ENCODE data around the gene SPACA7. TPM values are rescaled to one million over a fixed set of nuclear protein-coding genes. Genes with fewer than 3 reads are reported as not detected.

Gene SPACA7
- total and polyA plus RNA-seq, 4 donors = not detected

GRCh38 chr13:112473818-112474217 lies 97.7 kb downstream of the SPACA7 start:
- WGBS = 52% methylated on average over 5 of the region's 5 CpGs
- no peaks in the 10 kb centered on the region for H3K9me3 ChIP-seq (ENCODE audit: control insufficient read depth in 4 of 4, low read length in 3 of 4)
- no peaks in the 10 kb centered on the region for H3K36me3 ChIP-seq (ENCODE audit: control insufficient read depth in 4 of 4, insufficient read depth in 3 of 4, low read depth in 1 of 4, low read length in 3 of 4)
- H3K4me3 ChIP-seq (ENCODE audit: low read depth in 1 of 3, low read length in 3 of 3) = no peak overlapping the region
- DNase-seq (ENCODE audit: low spot score) = no peak
- peak overlapping the region; percentile 17 to 59 for H3K27ac ChIP-seq (ENCODE audit: low read depth in 1 of 2, low read length in 2 of 2)
- TF ChIP-seq FOXA2 (IDR thresholded peaks at IDR 0.05) = no peak
- TF ChIP-seq YY1 (IDR thresholded peaks at IDR 0.05) = peak; percentile 34
- peak in 1 of 2 donors; percentile 53 for TF ChIP-seq HNF4A (conservative IDR thresholded peaks at IDR 0.05)
- TF ChIP-seq RXRA (IDR thresholded peaks at IDR 0.05) = peak in 1 of 2 donors; percentile 71
- TF ChIP-seq CTCF (IDR thresholded peaks at IDR 0.05; ENCODE audit: low read depth, low read length, missing input control) = peak; percentile 50
- peak in 1 of 2 donors; percentile 23 for TF ChIP-seq JUND (IDR thresholded peaks at IDR 0.05)
- peak in 1 of 2 donors; percentile 48 for TF ChIP-seq RAD21 (IDR thresholded peaks at IDR 0.05)
- peak; percentile 47 for TF ChIP-seq FOXA1 (IDR thresholded peaks at IDR 0.05)
- peak in 1 of 2 donors; percentile 68 for TF ChIP-seq GABPA (IDR thresholded peaks at IDR 0.05 in 1 of 2, conservative IDR thresholded peaks at IDR 0.05 in 1 of 2)
- no peak for TF ChIP-seq REST (IDR thresholded peaks at IDR 0.05)
- no peak overlapping the region for H3K9ac ChIP-seq (ENCODE audit: low read depth in 1 of 2, low read length in 2 of 2)
- H3K27me3 ChIP-seq (ENCODE audit: control insufficient read depth in 4 of 4, insufficient read depth in 4 of 4, low read length in 3 of 4) = no peaks in the 10 kb centered on the region
- peaks cover 2 to 21% (median 12%) of the 10 kb centered on the region in 4 donors for H3K4me1 ChIP-seq (ENCODE audit: control insufficient read depth in 4 of 4, insufficient read depth in 4 of 4, low read length in 3 of 4)

DNA sequence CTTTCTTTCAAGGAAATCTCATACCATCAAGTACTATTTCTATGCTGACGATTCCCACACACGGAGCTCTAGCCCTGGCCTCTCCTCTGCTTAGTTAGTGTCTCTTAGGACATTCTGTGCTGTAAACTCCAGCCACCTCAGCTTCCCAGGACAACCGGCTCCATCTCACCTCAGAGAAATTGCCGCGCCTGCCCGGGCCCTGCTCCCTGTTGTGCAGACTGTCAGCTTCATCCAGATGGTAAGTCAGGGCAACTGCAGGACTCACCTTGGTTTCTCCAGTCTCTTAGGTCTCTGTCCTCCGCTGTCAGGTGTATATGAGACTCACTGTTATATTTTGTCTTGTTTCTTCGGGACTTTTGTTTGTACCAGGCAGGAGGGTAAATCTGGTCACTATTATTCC lies 98.7 kb downstream of the SPACA7 start:
- Histone ChIP-seq H3K36me3 (ENCODE audit: control insufficient read depth in 4 of 4, insufficient read depth in 3 of 4, low read depth in 1 of 4, low read length in 3 of 4) (no peaks in the 10 kb centered on the region), H3K27ac (ENCODE audit: low read depth in 1 of 2, low read length in 2 of 2) (peak overlapping the region; percentile 17 to 59), H3K9me3 (ENCODE audit: control insufficient read depth in 4 of 4, low read length in 3 of 4) (no peaks in the 10 kb centered on the region), H3K9ac (ENCODE audit: low read depth in 1 of 2, low read length in 2 of 2) (peak overlapping the region in 1 of 2 donors; percentile 71), H3K4me3 (ENCODE audit: low read depth in 1 of 3, low read length in 3 of 3) (peak overlapping the region in 2 of 3 donors; percentile 41), H3K4me1 (ENCODE audit: control insufficient read depth in 4 of 4, insufficient read depth in 4 of 4, low read length in 3 of 4) (peaks cover 2 to 21% (median 12%) of the 10 kb centered on the region in 4 donors), H3K27me3 (ENCODE audit: control insufficient read depth in 4 of 4, insufficient read depth in 4 of 4, low read length in 3 of 4) (no peaks in the 10 kb centered on the region)
- WGBS = 59% methylated on average over 8 of the region's 8 CpGs
- TF ChIP-seq EGR1 (IDR thresholded peaks at IDR 0.05; ENCODE audit: low read depth in 2 of 2) (no peak), CTCF (IDR thresholded peaks at IDR 0.05; ENCODE audit: low read depth, low read length, missing input control) (no peak), NR2F2 (IDR thresholded peaks at IDR 0.05) (no peak), TAF1 (conservative IDR thresholded peaks at IDR 0.05) (no peak), RAD21 (IDR thresholded peaks at IDR 0.05) (no peak), RXRA (IDR thresholded peaks at IDR 0.05) (no peak), FOXA1 (IDR thresholded peaks at IDR 0.05) (no peak), JUND (IDR thresholded peaks at IDR 0.05) (no peak), FOXA2 (IDR thresholded peaks at IDR 0.05) (no peak), SP1 (IDR thresholded peaks at IDR 0.05) (no peak), YY1 (IDR thresholded peaks at IDR 0.05) (no peak), HNF4G (IDR thresholded peaks at IDR 0.05) (no peak), GABPA (IDR thresholded peaks at IDR 0.05 in 1 of 2, conservative IDR thresholded peaks at IDR 0.05 in 1 of 2) (no peak), MAX (IDR thresholded peaks at IDR 0.05) (no peak), HNF4A (conservative IDR thresholded peaks at IDR 0.05) (no peak), REST (IDR thresholded peaks at IDR 0.05) (no peak)
- TF ChIP-seq, protein P1, sequence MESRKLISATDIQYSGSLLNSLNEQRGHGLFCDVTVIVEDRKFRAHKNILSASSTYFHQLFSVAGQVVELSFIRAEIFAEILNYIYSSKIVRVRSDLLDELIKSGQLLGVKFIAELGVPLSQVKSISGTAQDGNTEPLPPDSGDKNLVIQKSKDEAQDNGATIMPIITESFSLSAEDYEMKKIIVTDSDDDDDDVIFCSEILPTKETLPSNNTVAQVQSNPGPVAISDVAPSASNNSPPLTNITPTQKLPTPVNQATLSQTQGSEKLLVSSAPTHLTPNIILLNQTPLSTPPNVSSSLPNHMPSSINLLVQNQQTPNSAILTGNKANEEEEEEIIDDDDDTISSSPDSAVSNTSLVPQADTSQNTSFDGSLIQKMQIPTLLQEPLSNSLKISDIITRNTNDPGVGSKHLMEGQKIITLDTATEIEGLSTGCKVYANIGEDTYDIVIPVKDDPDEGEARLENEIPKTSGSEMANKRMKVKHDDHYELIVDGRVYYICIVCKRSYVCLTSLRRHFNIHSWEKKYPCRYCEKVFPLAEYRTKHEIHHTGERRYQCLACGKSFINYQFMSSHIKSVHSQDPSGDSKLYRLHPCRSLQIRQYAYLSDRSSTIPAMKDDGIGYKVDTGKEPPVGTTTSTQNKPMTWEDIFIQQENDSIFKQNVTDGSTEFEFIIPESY (IDR thresholded peaks at IDR 0.05) = no peak
- no peak for DNase-seq (ENCODE audit: low spot score)
